Measurements from ENCODE around the gene IGFALS.

Gene IGFALS

GRCh38 chr16:1793578-1794220, at the start of gene IGFALS:
IGFALS (minus strand) TSS chr16:1793705; CDS start chr16:1793652, 53 bp downstream.
- Histone ChIP-seq H3K36me3 (peaks cover 35% of the 10 kb centered on the region), H3K4me1 (ENCODE audit: control insufficient read depth in 1 of 2, insufficient read depth in 1 of 2, low read depth in 1 of 2, low read length in 1 of 2) (no peaks in the 10 kb centered on the region), H3K9me3 (no peaks in the 10 kb centered on the region), H3K4me3 (ENCODE audit: low read depth in 1 of 2, low read length in 1 of 2) (no peak within 1 kb of the TSS), H3K27me3 (no peaks in the 10 kb centered on the region), H3K27ac (no peak within 1 kb of the TSS)
- TF ChIP-seq CTCF (IDR thresholded peaks at IDR 0.05) = no peak

- no peaks in the 10 kb centered on the region for H3K36me3 ChIP-seq
- H3K4me1 ChIP-seq (ENCODE audit: control insufficient read depth in 1 of 2, insufficient read depth in 1 of 2, low read depth in 1 of 2, low read length in 1 of 2) = no peaks in the 10 kb centered on the region
- H3K9me3 ChIP-seq = no peaks in the 10 kb centered on the region
- peaks cover 3% of the 10 kb centered on the region for H3K27me3 ChIP-seq
- no peak overlapping the region for H3K27ac ChIP-seq
- no peak overlapping the region for H3K4me3 ChIP-seq (ENCODE audit: low read depth in 1 of 2, low read length in 1 of 2)
- TF ChIP-seq CTCF (IDR thresholded peaks at IDR 0.05) = no peak
Measured at GRCh38 chr16:1839554-1839953, 46.0 kb upstream of the IGFALS start.

- no peaks in the 10 kb centered on the region for H3K4me1 ChIP-seq (ENCODE audit: control insufficient read depth in 1 of 2, insufficient read depth in 1 of 2, low read depth in 1 of 2, low read length in 1 of 2)
- no peak overlapping the region for H3K27ac ChIP-seq
- H3K27me3 ChIP-seq = no peaks in the 10 kb centered on the region
- no peak for TF ChIP-seq CTCF (IDR thresholded peaks at IDR 0.05)
- no peak overlapping the region for H3K4me3 ChIP-seq (ENCODE audit: low read depth in 1 of 2, low read length in 1 of 2)
- no peaks in the 10 kb centered on the region for H3K9me3 ChIP-seq
- no peaks in the 10 kb centered on the region for H3K36me3 ChIP-seq
Measured at GRCh38 chr16:1834096-1834495, 40.6 kb upstream of the IGFALS start.

- H3K27me3 ChIP-seq = no peaks in the 10 kb centered on the region
- peaks cover 0 to under 1% of the 10 kb centered on the region in 2 experiments for H3K4me1 ChIP-seq (ENCODE audit: control insufficient read depth in 1 of 2, insufficient read depth in 1 of 2, low read depth in 1 of 2, low read length in 1 of 2)
- no peaks in the 10 kb centered on the region for H3K9me3 ChIP-seq
- no peak overlapping the region for H3K4me3 ChIP-seq (ENCODE audit: low read depth in 1 of 2, low read length in 1 of 2)
- H3K27ac ChIP-seq = no peak overlapping the region
- no peaks in the 10 kb centered on the region for H3K36me3 ChIP-seq
- TF ChIP-seq CTCF (IDR thresholded peaks at IDR 0.05) = no peak
Measured at GRCh38 chr16:1832838-1833454, 39.4 kb upstream of the IGFALS start.

- no peaks in the 10 kb centered on the region for H3K9me3 ChIP-seq
- H3K4me1 ChIP-seq (ENCODE audit: control insufficient read depth in 1 of 2, insufficient read depth in 1 of 2, low read depth in 1 of 2, low read length in 1 of 2) = peaks cover 8% of the 10 kb centered on the region in 2 experiments
- no peaks in the 10 kb centered on the region for H3K36me3 ChIP-seq
- no peak overlapping the region for H3K27ac ChIP-seq
- H3K4me3 ChIP-seq (ENCODE audit: low read depth in 1 of 2, low read length in 1 of 2) = no peak overlapping the region
- no peak for TF ChIP-seq CTCF (IDR thresholded peaks at IDR 0.05)
- H3K27me3 ChIP-seq = no peaks in the 10 kb centered on the region
Measured at GRCh38 chr16:1831186-1832075, 37.9 kb upstream of the IGFALS start.

Data from neutrophil (primary cell).